ENCODE results near the gene SLC27A4.

The SLC27A4 gene

DNA sequence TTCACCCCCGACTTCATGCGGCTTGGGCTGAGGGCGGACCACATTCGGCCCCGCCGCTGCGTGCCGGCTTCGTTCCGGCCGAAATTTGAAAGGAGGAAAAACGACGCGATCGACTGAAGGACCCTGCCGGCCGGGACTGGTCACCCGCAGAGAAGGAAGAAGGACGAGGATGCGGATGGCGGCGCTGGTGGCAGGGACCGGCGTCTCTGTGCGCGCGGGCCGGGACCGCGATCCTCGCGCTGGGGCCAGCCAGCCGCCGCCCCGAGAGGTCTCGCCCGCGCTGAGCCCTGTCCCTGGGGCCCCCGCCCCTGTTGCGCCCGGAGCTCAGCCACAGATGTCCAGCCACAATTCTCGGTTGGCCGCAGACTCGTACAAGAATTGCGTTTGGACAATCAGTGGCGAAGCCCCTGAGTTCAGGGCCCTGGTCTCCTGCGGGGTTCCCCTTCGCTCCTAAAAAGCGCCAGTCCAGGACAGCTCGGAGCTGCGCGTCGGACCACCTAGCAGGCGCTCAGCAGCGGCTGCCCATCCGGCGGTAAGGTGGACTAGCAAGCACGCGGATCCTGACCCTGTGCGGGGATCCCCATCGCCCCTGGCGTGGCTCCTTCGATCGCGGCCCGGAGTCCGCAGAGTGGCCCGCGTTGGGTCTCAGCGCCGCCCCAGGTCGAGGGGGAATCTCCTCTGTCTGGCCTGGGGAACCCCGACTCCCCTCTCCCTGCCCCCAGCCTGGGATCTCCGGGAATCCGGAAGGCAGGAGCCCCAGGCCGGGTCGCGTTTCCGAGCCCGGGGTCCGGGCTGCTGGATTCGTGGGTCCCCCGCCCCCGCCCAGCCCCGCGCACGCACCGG is 52.2 kb downstream of the SLC27A4 start:
- DNase-seq, result no peak

DNA sequence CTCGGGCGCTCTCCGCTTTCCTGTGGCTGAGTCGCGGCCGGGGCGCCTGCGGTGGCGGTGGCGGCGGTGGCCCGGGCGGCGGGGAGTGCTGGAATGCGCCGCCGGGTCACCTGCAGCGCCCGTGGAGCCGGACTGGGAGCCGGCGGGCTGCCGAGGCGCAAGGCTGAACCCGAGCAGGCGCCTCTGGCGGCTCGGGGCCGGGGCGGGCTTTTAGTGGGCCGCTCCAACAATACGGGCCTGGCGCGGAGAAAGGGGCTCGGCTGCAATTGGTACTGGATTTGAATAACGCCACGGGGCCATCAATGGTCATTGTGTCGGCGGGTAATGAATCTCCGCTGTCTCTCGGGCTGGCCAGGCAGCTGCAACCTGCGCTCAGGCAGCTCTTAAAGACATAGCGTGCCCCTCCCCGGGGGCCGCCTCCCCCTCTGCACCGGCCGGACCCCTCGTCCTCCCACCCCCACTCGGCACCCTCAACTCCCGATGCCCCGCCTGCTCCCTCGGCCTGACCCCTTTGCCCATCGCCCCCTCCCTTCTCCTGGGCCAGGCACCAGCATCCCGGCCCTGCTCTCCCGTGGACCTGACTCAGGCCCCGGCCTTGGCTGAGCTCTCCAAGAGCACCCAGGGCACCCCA is 52.9 kb downstream of the SLC27A4 start:
- no peak for DNase-seq

DNA sequence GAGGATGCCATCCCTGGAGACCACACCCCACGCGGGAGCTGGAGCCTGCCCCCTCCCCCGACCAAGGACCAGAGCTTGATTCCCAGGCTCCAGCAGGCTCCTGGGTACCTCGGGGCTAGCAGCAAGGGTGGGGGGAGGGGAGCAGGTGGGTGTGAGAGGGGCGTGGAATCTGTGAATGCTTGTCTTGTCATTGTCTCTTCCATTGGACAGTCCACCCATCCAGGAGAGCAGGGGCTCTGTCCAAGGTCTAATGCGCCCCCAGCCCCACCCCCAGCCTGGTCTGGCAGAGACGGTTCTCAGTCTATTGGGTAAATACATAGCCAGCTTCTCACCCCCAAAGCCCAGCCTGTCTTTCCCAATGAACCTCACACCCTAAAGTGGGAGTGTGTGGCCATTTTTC is 53.6 kb downstream of the SLC27A4 start:
- DNase-seq, result no peak

DNA sequence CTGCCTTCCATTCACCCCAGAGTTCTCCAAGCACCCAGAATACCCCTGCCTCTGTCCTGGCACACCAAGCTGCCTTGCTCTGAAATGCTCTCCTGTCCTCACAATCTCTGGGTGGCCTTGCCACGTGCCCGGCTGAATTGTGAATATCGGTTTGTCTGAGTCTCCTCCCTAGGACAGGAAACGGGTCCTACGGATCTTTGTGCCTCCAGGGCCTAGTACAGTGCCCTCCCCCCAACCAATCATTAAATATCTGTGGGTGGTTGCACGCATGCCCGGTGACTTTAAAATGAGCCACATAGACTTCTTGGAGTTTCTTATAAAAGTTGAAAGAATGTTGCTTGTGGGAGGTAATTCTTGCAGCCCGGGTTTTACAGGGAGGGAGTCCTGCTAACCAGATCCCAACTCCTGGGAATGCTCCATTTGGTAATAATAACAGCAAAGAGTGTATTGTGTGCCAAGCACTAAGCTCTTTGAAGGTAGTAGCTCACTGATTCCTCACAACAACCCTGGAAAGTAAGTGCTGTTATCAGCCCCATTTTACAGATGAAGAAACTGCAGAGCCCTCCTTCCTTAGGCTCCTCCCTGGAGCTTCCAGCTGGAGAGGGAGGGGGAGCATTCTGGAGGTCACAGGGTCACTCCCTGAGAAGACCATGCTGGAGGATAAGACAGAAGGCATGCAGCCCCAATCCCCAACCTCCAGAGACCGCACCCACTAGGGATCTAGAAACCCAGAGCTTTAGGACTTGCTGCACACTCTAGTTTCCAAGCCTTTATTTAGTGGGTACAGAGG is 54.2 kb downstream of the SLC27A4 start:
- DNase-seq, result no peak

DNA sequence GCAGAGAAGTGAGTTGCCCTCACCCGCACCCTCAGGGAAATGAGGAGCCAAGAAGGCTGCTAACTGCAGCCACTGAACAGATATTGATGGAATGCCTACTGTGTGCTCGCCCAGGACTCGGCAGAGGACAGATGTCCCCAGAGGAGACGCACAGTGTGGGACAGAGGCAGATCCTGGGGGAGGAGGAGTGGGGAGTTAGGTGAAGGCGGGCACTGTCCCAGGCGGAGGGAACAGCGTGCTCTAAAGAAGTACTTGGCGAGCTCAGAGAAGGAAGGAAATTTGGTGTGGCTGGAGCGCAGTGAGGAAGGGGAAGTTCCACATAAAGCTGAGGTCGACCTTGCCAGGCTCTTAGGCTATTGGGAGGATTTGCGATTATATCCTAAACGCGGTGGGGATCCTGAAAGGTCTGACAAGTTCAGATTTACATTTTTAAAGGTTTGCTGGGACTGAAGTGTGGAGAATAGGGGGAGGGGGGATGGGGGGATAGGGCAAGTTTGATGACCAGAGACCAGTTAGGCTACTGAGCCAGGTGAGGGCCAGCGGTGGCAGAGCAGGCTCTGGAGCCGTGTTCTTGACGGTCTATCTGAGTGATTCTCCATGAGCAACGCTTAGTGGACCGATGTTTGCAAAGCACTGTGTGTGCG is 56.8 kb downstream of the SLC27A4 start:
- no peak for DNase-seq

DNA sequence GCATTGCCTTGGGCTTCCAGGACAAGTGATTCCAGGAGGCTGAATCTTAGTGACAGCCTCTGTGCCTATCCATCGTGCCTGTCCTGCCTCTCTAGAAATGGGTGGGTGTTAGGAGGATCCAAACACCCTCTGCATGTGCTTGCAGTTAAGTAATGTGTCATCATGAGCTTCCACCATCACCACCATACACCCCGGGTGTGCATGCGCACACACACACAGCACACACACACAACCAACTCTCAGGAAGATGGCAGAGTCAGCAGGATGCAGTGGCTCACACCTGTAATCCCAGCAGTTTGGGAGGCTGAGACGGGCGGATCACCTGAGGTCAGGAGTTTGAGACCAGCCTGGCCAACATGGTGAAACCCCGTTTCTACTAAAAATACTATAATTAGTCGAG is 57.5 kb downstream of the SLC27A4 start:
- no peak for DNase-seq

DNA sequence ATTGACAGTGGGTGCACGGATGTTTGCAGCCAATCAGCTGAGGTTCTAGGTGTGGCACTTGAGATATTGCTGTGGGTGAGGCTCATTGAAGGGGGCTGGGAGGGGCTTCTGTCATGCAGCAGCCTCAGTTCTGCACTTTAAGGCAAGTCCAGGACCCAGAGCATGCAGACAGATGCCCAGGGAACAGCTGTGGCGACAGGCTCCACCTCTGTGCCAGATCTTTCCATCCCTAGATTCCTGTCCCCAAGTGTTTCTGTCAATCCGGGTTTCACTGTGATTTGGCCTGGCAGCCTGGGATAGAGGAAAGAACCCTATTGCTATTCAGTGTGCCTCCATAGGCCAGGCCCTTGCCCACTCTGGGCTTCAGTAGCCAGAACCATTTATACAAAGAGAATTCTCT is 59.5 kb downstream of the SLC27A4 start:
- DNase-seq, result no peak

DNA sequence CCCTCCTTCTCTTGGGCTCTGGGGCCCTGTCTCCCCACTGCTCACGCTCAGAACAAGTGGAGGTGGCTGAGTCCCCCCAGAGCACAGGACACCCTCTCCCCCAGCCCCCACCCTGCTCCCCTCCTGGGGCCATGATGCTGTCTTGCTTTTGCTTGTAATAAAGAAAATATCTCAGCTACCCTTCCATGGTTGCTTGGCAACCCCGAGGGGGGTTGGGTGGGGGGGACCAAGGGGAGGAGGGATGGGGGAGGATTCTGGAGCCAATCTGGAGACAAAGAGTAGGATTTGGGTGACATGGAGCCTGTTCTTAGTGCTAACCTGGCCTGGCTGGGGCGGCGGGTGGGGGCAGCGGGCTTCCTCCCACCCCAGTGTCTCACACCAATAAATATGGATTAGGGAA is 64.2 kb downstream of the SLC27A4 start:
- no peak for DNase-seq

DNA sequence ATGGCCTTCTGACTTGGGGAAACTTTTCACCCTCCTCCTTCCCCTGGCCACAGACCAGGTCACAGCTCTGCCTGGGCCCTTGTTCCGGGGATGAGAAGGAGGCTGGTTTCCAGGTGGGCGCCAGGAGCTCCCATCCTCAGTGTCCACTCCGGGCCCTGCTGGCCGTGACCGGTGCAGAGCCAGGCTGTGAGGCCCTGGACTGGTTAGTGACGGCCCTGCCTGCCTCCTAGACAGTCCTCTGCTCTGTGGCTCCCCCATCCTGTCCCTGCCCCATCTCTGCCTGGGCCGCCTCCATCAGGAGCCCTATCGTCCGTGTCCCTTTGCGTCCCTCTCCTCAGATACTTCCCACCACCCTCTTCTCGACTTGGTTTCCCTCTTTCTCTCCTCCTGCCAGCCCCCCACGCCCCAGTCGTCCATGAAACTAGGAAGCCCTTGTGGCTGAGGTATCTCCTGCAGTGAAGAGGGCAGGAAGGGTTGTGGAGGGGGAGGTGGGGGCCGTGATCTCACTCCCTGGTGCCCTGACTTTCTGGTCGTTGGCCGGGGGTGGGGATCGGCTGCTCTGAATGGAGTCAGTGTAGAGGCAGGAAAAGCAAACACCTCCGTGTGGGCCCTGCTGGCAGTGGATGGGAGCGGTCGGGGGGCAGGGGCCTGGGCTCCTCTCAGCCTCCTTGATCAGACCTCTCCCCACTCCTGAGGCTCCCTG is 64.9 kb downstream of the SLC27A4 start:
- DNase-seq, result peak; percentile 64

DNA sequence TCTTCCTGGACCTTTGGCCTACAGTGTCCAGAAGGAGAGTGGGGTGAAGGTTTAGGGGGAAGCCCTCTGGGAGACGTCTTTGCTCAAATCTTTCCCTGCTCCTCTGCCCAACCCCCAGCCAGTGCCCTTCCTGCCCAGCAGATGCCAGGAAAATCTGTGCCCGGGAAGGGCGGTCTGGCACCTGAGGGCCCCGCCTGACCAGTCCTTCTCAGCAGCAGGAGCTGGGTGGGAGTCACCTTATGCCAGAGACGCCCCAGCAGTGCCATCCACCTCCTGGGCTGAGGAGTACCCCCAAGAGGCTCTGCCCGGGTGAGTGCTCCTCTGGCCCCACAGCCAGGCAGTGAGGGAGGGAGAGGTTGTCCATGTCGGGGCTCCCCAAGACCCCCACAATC is 65.4 kb downstream of the SLC27A4 start:
- no peak for DNase-seq

DNA sequence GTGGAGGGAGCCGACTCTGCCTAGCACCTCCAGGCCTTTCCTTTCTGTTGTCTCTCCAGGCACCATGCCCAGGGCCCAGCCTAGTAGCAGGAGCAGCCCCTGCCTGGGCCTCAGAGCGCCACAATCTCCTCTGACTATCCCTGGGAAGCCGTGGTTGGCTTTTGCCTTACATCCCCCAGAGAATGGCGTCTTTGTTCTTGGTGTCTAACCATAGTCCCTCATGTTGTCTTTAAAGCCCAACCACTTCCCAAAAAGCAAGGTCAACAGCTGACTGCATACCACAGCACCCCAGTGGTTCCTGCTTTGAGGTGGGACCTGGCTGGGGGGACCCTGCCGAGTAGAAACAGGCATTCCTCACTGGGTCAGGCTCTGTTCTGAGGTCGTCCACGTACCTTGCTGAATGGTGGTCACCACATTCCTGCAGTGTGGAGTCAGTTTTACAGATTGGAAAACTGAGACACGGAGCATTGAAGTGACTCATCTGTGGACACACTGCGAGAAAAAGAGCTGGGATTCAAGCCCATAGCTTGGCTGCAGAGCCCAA is 66.6 kb downstream of the SLC27A4 start:
- peak; percentile 61 for DNase-seq

DNA sequence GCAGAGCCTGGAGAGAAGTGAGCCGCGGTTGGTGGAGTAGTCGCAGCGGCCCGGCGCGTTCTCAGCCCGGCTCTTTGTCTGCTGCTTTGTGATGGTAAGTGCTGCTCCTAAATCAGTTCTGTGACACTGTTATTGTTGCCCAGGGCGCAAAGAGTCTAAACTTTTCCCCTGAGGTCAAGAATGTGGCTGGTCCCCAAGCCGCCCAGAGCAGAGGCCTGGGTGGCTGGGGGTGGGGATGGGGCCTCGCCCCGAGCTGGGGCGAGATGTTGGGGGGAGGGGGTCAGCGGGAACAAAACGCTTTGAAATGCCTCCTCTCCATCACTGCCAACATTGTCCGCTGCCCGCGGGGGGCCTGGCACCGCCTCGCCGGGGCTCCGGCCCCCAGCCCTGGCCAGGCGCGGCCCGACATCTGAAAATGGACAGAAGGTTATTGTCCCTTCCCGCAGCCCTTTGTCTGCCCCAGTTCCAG is 68.7 kb downstream of the SLC27A4 start:
- DNase-seq, result no peak

DNA sequence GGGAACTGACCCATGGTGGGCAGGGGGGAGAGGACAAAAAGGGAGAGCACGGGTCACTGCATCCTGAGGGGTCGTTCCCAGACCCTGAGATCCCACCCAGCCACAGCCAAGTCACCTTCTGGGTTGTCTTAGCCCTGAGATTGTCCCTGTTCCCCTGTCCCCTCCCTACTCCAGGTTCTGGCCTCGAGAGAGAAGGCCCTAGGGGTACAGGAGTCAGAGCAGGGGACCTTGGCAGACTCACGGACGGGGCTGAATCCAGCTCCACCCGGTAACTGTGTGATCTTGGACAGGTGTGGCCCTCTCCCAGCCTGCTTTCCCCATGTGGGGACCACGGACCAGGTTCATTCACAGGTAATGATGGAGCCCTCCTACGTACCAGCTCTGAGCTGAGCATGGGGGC is 69.1 kb downstream of the SLC27A4 start:
- DNase-seq, result no peak

DNA sequence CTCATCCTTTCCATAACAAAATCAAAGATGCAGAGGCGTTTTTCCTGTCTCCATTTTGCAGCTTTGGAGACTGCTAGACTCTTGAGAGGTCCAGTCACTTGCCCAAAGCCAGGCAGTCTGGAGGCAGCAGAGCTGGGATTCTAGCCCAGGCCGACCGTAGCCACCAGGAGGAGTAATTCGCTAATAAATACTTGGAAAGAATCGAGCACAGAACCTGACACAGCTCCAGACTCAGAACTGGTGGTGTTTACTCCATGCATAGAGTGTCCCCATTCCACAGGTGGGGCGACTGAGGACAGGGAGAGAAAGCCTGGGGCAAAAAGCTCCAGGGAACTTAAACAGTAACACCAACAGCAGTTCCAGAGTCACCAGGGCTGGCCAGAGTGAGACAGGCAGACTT is 69.7 kb downstream of the SLC27A4 start:
- no peak for DNase-seq
